ENCODE measurements around the gene ENTHD1.

Gene ENTHD1

GRCh38 chr22:39731481-39731880, 162.1 kb downstream of the ENTHD1 start:
- DNase-seq (ENCODE audit: low read depth), result no peak
- no peak for TF ChIP-seq CTCF (IDR thresholded peaks at IDR 0.05; ENCODE audit: control insufficient read depth, extremely low read depth, insufficient read depth)
- H3K4me3 ChIP-seq (ENCODE audit: low read depth, low read length), result no peak overlapping the region

- H3K4me3 ChIP-seq (ENCODE audit: low read depth, low read length), result no peak overlapping the region
Measured at GRCh38 chr22:39729141-39729934, 164.2 kb downstream of the ENTHD1 start.

GRCh38 chr22:39728236-39728860, 165.2 kb downstream of the ENTHD1 start:
- H3K4me3 ChIP-seq (ENCODE audit: low read depth, low read length), result no peak overlapping the region
- no peak for DNase-seq (ENCODE audit: low read depth)
- TF ChIP-seq CTCF (IDR thresholded peaks at IDR 0.05; ENCODE audit: control insufficient read depth, extremely low read depth, insufficient read depth), result no peak

More at GRCh38 chr22:39729141-39729934, 164.2 kb downstream of the ENTHD1 start:
- TF ChIP-seq CTCF (IDR thresholded peaks at IDR 0.05; ENCODE audit: control insufficient read depth, extremely low read depth, insufficient read depth), result no peak
- DNase-seq (ENCODE audit: low read depth), result no peak

- DNase-seq (ENCODE audit: low read depth), result no peak
- no peak for TF ChIP-seq CTCF (IDR thresholded peaks at IDR 0.05; ENCODE audit: control insufficient read depth, extremely low read depth, insufficient read depth)
- H3K4me3 ChIP-seq (ENCODE audit: low read depth, low read length), result no peak overlapping the region
Measured at GRCh38 chr22:39727541-39727940, 166.0 kb downstream of the ENTHD1 start.

- H3K4me3 ChIP-seq (ENCODE audit: low read depth, low read length), result no peak overlapping the region
- no peak for TF ChIP-seq CTCF (IDR thresholded peaks at IDR 0.05; ENCODE audit: control insufficient read depth, extremely low read depth, insufficient read depth)
- no peak for DNase-seq (ENCODE audit: low read depth)
Measured at GRCh38 chr22:39725351-39726035, 168.1 kb downstream of the ENTHD1 start.

- TF ChIP-seq CTCF (IDR thresholded peaks at IDR 0.05; ENCODE audit: control insufficient read depth, extremely low read depth, insufficient read depth), result no peak
- H3K4me3 ChIP-seq (ENCODE audit: low read depth, low read length), result no peak overlapping the region
- no peak for DNase-seq (ENCODE audit: low read depth)
Measured at GRCh38 chr22:39724857-39725256, 168.7 kb downstream of the ENTHD1 start.
